Erythroblast (primary cell): ENCODE data around the gene ADAMTS19.

Experiments used
- GATA1 ChIP-seq: IDR thresholded peaks from 2 replicates; pipeline ENCODE4 v1.6.1; 2011; ENCODE audit warnings: low read depth, mild to moderate bottlenecking, control low read depth, low read length, moderate library complexity
- POLR2A ChIP-seq: IDR thresholded peaks from 2 replicates; pipeline ENCODE4 v1.6.1; 2011; ENCODE audit warnings: mild to moderate bottlenecking, low read length

DNA sequence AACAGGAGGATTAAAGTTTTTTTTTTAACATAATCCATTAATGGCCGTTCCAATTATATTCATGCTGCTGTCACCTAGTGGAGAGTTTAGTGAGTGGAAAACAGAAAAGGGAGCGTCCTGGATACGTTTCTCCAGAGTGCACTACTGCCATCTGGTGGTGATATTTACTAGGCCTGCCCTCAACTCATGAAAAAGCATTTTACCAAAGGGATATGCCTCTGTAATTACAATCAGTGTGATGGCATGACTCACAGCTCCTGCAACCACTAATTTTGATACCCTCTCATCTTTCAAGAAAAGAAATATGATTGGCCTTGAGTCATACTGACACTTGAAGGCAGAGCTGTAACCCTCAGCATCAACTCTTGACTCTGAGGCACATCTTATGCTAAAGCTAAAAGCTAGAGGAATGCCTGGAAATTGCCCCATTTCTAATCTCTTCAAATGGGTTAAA lies 307.9 kb downstream of the ADAMTS19 start:
- no peak for TF ChIP-seq POLR2A
- TF ChIP-seq GATA1 = no peak
